ENCODE results near the gene DSCAM.

GRCh38 chr21:40603774-40604173 is 243.2 kb downstream of the DSCAM start:
- TF ChIP-seq CTCF (IDR thresholded peaks at IDR 0.05 in 8 of 11, conservative IDR thresholded peaks at IDR 0.05 in 3 of 11) (no peak), POLR2A (IDR thresholded peaks at IDR 0.05) (no peak), POLR2AphosphoS5 (IDR thresholded peaks at IDR 0.05) (no peak)

Data from spleen (tissue), 7 donors.